ENCODE results near the gene ZFPL1. TPM values are rescaled to one million over a fixed set of nuclear protein-coding genes. Genes with fewer than 3 reads are reported as not detected.

ZFPL1 gene
- total RNA-seq, 1 donor from 2014 or later, result 37.9 TPM

DNA sequence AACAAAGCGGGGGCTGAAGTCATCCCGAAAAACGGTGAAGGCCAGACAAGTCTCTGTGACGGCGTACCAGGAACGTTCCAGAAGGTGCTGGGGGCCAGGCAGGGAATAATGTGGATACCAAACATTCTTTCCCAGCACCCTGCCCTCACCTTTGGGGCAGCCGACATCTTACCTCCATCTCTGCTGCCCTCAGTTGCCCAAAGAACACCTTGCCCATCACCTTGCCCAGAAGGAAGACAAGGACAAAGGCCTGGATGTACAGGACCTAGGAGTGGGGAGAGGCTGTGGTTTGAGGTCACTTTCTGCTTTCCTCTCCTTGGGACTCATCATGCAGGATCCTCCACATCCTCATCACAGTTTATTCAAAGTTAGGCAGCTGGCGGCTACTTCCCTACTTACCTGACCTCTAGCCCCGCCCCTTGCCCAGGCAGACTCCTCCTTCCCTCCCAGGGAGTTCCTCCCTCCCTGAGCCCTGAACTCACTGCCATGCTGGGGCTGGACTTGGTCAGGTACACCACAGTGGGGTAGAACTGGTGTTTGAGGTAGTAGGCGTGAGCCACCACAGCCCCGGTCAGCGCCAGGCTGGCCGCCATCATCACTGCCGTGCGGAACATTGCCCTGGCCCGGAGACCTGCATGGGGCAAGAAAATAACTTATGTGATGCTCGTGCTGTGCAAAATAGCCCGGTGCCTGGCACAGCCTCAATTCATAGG lies 49.1 kb downstream of the ZFPL1 start:
- DNase-seq (ENCODE audit: low read depth), result no peak

DNA sequence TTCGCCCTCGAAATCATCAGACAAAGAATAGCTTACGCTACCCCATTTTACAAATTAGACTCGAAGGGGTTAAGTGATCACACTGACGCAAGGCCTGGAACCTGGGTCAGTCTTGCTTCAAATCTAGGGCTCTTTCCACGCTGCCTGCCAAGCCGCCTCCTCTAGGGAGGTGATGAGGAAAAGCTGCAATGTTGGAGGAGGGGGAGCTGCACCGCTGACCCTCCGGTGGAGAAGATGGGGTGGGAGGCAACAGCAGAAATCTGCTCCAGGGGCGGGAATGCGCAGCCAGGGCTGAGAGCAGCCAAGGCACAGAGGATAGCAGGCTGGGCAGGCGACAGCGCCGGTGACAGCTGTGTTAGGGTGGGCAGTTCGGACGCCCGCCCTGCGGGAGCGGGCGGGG lies 49.7 kb downstream of the ZFPL1 start:
- H3K4me3 Mint-ChIP-seq (ENCODE audit: unreplicated experiment), result peak overlapping the region; percentile 99
- DNase-seq (ENCODE audit: low read depth) (no peak), FAIRE-seq (no peak)
- H3K4me1 Mint-ChIP-seq (ENCODE audit: low read depth, unreplicated experiment), result peaks cover 8% of the 10 kb centered on the region
- TF ChIP-seq, protein P1, sequence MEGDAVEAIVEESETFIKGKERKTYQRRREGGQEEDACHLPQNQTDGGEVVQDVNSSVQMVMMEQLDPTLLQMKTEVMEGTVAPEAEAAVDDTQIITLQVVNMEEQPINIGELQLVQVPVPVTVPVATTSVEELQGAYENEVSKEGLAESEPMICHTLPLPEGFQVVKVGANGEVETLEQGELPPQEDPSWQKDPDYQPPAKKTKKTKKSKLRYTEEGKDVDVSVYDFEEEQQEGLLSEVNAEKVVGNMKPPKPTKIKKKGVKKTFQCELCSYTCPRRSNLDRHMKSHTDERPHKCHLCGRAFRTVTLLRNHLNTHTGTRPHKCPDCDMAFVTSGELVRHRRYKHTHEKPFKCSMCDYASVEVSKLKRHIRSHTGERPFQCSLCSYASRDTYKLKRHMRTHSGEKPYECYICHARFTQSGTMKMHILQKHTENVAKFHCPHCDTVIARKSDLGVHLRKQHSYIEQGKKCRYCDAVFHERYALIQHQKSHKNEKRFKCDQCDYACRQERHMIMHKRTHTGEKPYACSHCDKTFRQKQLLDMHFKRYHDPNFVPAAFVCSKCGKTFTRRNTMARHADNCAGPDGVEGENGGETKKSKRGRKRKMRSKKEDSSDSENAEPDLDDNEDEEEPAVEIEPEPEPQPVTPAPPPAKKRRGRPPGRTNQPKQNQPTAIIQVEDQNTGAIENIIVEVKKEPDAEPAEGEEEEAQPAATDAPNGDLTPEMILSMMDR (IDR thresholded peaks at IDR 0.05; ENCODE audit: insufficient read depth, low read depth, low read length), result no peak
- no peak for TF ChIP-seq EZH2 (IDR thresholded peaks at IDR 0.05; ENCODE audit: insufficient read depth, low read length)
- Histone ChIP-seq H3K9ac (ENCODE audit: low read length) (peak overlapping the region; percentile 98), H3K4me1 (ENCODE audit: insufficient read depth, low read length) (peaks cover 13% of the 10 kb centered on the region), H3K4me2 (ENCODE audit: low read length) (peak overlapping the region; percentile 98), H3K27me3 (ENCODE audit: insufficient read depth, low read length) (no peaks in the 10 kb centered on the region), H4K20me1 (ENCODE audit: insufficient read depth, low read length) (peaks cover 50% of the 10 kb centered on the region), H3K27ac (ENCODE audit: low read depth, low read length) (peak overlapping the region; percentile 99), H3K4me3 (ENCODE audit: insufficient read depth, low read depth, low read length) (peak overlapping the region; percentile 88), H2AFZ (ENCODE audit: low read depth, low read length) (peak overlapping the region; percentile 85), H3K9me3 (ENCODE audit: insufficient read depth, low read depth, low read length) (no peaks in the 10 kb centered on the region), H3K36me3 (ENCODE audit: insufficient read depth, low read length) (peaks cover 24% of the 10 kb centered on the region), H3K79me2 (ENCODE audit: insufficient read depth, low read length) (peaks cover 38% of the 10 kb centered on the region)
- H3K27ac Mint-ChIP-seq (ENCODE audit: unreplicated experiment), result peak overlapping the region; percentile 100
- no peaks in the 10 kb centered on the region for H3K9me3 Mint-ChIP-seq (ENCODE audit: unreplicated experiment)
- H3K36me3 Mint-ChIP-seq (ENCODE audit: low read depth, unreplicated experiment), result peaks cover 14% of the 10 kb centered on the region
- no peaks in the 10 kb centered on the region for H3K27me3 Mint-ChIP-seq (ENCODE audit: low read depth, unreplicated experiment)

More for the DNA sequence above, 49.1 kb downstream of the ZFPL1 start:
- peaks cover 8% of the 10 kb centered on the region for H3K4me1 Mint-ChIP-seq (ENCODE audit: low read depth, unreplicated experiment)
- H3K27me3 ChIP-seq (ENCODE audit: insufficient read depth, low read length), result no peaks in the 10 kb centered on the region
- H3K4me3 ChIP-seq (ENCODE audit: insufficient read depth, low read depth, low read length), result peak overlapping the region; percentile 88
- peaks cover 26% of the 10 kb centered on the region for H3K36me3 ChIP-seq (ENCODE audit: insufficient read depth, low read length)
- peak overlapping the region; percentile 99 for H3K27ac ChIP-seq (ENCODE audit: low read depth, low read length)
- H3K4me1 ChIP-seq (ENCODE audit: insufficient read depth, low read length), result peaks cover 13% of the 10 kb centered on the region
- H2AFZ ChIP-seq (ENCODE audit: low read depth, low read length), result no peak overlapping the region
- H3K9me3 Mint-ChIP-seq (ENCODE audit: unreplicated experiment), result no peaks in the 10 kb centered on the region
- no peaks in the 10 kb centered on the region for H3K9me3 ChIP-seq (ENCODE audit: insufficient read depth, low read depth, low read length)
- H3K4me2 ChIP-seq (ENCODE audit: low read length), result peak overlapping the region; percentile 98
- H3K27ac Mint-ChIP-seq (ENCODE audit: unreplicated experiment), result peak overlapping the region; percentile 100
- H3K4me3 Mint-ChIP-seq (ENCODE audit: unreplicated experiment), result peak overlapping the region; percentile 99
- peaks cover 14% of the 10 kb centered on the region for H3K36me3 Mint-ChIP-seq (ENCODE audit: low read depth, unreplicated experiment)
- H3K27me3 Mint-ChIP-seq (ENCODE audit: low read depth, unreplicated experiment), result no peaks in the 10 kb centered on the region
- TF ChIP-seq, protein P1 (IDR thresholded peaks at IDR 0.05; ENCODE audit: insufficient read depth, low read depth, low read length), result no peak
- no peak for TF ChIP-seq EZH2 (IDR thresholded peaks at IDR 0.05; ENCODE audit: insufficient read depth, low read length)
- peak overlapping the region; percentile 98 for H3K9ac ChIP-seq (ENCODE audit: low read length)
- peaks cover 55% of the 10 kb centered on the region for H4K20me1 ChIP-seq (ENCODE audit: insufficient read depth, low read length)
- peaks cover 38% of the 10 kb centered on the region for H3K79me2 ChIP-seq (ENCODE audit: insufficient read depth, low read length)
- no peak for FAIRE-seq

Measured in astrocyte (in vitro differentiated cells and primary cell).